HG02642 (cell line): ENCODE data around the gene B3GNT5.

Experiments
- ATAC-seq: cut with Tn5 transposase; IDR thresholded peaks from one replicate; pipeline ENCODE4 v1.9.1; 2021; ENCODE audit warnings: mild to moderate bottlenecking; ENCODE audit not compliant: unreplicated experiment, poor library complexity

The B3GNT5 gene

DNA sequence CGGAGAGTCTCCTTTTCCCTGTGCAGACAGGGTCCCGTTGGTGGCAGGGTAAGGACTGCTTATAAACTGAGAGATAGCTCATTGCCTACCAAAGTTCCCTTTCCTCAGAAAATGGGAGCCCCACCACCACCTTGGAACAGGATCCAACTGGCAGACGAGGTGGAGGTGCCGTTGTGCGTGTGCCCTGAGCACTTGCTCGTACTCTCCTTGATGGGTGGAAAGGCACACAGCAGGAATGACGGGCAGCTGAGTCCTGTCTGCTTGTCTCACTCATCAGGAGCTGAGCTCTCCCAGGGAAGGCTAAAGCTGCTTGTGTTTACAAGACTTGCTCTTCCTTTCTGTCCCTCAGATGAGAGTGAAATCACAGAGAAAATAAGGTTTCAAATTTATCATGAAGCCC is 60.7 kb downstream of the B3GNT5 start:
- no peak for ATAC-seq

GRCh38 chr3:183315739-183316138 is 62.7 kb downstream of the B3GNT5 start:
- no peak for ATAC-seq

GRCh38 chr3:183317271-183317670 is 64.2 kb downstream of the B3GNT5 start:
- ATAC-seq: no peak

- no peak for ATAC-seq
Observed at GRCh38 chr3:183317886-183318865, 65.1 kb downstream of the B3GNT5 start.

- ATAC-seq: no peak
Observed at GRCh38 chr3:183318877-183319276, 65.8 kb downstream of the B3GNT5 start.

- no peak for ATAC-seq
Observed at GRCh38 chr3:183319371-183319770, 66.3 kb downstream of the B3GNT5 start.
